AG09319 (cell line): ENCODE results near the gene PGAM5.

ENCODE experiments used
- DNase-seq: peaks from one replicate; pipeline ENCODE4 v3.0.0-alpha.2; 2010; ENCODE audit warnings: low read depth; ENCODE audit errors: extremely low read depth
- TF ChIP-seq, protein P1 (sequence below): IDR thresholded peaks from 2 replicates; pipeline ENCODE4 v1.5.1; 2011; ENCODE audit warnings: low read depth, mild to moderate bottlenecking, inconsistent platforms, low read length, moderate library complexity

The PGAM5 gene

GRCh38 chr12:132764231-132764630 lies 53.6 kb downstream of the PGAM5 start:
- TF ChIP-seq, protein P1, sequence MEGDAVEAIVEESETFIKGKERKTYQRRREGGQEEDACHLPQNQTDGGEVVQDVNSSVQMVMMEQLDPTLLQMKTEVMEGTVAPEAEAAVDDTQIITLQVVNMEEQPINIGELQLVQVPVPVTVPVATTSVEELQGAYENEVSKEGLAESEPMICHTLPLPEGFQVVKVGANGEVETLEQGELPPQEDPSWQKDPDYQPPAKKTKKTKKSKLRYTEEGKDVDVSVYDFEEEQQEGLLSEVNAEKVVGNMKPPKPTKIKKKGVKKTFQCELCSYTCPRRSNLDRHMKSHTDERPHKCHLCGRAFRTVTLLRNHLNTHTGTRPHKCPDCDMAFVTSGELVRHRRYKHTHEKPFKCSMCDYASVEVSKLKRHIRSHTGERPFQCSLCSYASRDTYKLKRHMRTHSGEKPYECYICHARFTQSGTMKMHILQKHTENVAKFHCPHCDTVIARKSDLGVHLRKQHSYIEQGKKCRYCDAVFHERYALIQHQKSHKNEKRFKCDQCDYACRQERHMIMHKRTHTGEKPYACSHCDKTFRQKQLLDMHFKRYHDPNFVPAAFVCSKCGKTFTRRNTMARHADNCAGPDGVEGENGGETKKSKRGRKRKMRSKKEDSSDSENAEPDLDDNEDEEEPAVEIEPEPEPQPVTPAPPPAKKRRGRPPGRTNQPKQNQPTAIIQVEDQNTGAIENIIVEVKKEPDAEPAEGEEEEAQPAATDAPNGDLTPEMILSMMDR: no peak
- no peak for DNase-seq

DNA sequence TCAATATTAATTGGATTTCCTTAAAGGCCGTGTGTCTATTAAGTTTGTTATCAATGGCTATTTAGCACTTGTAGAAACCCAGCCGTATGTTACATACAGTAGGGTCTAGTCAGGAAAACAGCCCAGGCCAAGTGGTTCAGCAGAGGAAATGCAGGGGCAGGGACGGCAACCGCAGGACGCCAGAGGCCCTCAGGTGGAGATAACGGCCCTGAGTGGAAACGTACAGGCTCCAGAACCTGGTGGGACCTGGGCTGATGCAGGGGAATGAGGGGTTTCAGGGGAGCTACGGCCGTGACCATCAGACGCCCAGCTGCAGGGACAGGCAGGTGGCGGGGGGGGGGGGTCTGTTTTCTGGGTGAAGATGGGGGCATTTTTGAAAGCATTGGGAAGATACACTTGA lies 54.7 kb downstream of the PGAM5 start:
- TF ChIP-seq, protein P1: no peak

DNA sequence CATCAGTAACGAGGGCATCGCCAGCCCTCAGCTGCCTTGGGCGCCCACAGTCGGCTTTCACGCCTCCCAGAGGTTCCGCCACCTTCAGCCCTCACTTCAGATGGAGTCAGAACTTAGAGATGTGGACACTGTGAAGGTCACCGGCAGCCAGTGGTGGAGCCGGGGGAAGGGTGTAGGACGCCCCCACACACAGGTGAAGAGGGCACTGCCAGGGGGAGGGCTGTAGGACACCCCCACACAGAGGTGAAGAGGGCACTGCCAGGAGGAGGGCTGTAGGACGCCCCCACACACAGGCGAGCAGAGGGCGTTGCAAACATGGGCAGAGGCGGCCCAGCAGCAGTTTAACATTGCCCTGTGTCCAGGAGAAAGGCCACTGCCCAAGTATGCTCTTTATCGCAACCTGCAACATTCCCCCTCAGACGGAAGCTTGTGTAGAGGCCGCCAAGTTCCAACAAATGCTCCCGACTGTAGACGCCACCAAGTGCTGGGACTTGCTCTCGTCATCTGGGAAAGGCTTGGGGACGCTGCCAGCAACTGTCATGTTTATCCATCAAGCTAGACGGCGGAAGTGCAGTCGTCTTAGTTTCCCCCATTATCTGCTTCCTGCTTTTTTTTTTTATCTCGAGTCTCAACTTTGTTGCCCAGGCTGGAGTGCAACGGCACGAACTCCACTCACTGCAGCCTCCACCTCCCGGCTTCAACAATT lies 55.9 kb downstream of the PGAM5 start:
- TF ChIP-seq, protein P1: no peak
- DNase-seq: no peak

More for the DNA sequence above, 54.7 kb downstream of the PGAM5 start:
- no peak for DNase-seq

DNA sequence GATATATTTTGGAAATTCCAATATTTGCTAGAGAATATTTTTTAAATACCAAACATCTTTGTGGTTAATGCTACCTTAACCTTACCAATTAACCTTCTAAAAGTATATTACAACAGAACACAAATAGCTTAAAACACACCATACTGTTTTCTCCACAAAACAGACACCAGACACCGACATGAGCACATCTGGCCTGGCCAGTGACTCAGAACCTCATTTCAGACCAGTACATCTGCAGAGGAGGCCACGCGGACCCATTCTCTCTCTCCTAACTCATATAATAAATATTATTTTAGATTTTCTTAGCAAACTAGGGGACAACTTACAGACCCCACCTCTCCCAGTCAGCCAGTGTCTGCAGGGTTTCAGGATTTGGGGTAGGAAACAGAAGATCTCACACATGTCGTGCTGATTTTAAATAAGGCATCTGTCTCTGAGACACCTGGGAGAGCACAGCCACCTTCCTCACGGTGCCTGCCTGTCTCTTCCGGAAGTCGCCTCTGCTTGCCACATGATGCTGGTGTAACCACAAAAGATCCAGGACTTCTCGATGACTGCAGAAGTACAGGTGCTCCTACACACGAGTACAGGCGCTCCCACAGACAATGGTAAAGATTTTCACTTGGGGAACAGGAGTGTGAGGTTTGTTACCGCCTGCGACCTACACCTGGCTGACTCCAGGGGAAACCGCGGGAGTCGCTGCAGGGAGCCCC lies 60.6 kb downstream of the PGAM5 start:
- DNase-seq: no peak
- TF ChIP-seq, protein P1: no peak
